IPS DF 6.9 (cell line): Measurements from ENCODE around the gene METTL4.
"Not testable (repeated sequence)": the region's sequence is repeated elsewhere in the genome, so short reads cannot be mapped to it uniquely, and the experiment has no call there.

Experiments
- DNase-seq: peaks from one replicate; pipeline ENCODE4 v3.0.0-alpha.2; 2013; ENCODE audit warnings: low read depth, low spot score
- H3K27ac ChIP-seq: one replicate; pipeline ENCODE4 v1.5.1; 2013; ENCODE audit warnings: low read length, control low read depth
- H3K27me3 ChIP-seq: 2 replicates; pipeline ENCODE4 v1.6.1; 2013; ENCODE audit warnings: mild to moderate bottlenecking, low read length; ENCODE audit not compliant: control insufficient read depth, insufficient read depth
- H3K36me3 ChIP-seq: 2 replicates; pipeline ENCODE4 v1.6.1; 2013; ENCODE audit warnings: low read length; ENCODE audit not compliant: control insufficient read depth, insufficient read depth
- H3K4me1 ChIP-seq: 2 replicates; pipeline ENCODE4 v1.6.1; 2013; ENCODE audit warnings: low read length; ENCODE audit not compliant: control insufficient read depth, insufficient read depth
- H3K4me3 ChIP-seq: 2 replicates; pipeline ENCODE4 v1.5.1; 2013; ENCODE audit warnings: mild to moderate bottlenecking, low read length
- H3K9me3 ChIP-seq: 2 replicates; pipeline ENCODE4 v1.6.1; 2013; ENCODE audit warnings: low read length, inconsistent platforms; ENCODE audit not compliant: control insufficient read depth, insufficient read depth
- WGBS: extraction: QIAGEN DNeasy Blood & Tissue Kit; methylation state at CpG from one replicate; pipeline ENCODE4 v1.1.7; 2013; ENCODE audit warnings: mixed read lengths, missing lambda C conversion rate; ENCODE audit not compliant: insufficient read length, insufficient coverage; 5-methylcytosine and 5-hydroxymethylcytosine counted together

Gene METTL4

GRCh38 chr18:2524794-2525198, 46.5 kb downstream of the METTL4 start:
- no CpG with 5 or more reads among the region's 2 CpGs for WGBS
- not testable (repeated sequence) for H3K4me3 ChIP-seq, H3K4me1 ChIP-seq, H3K36me3 ChIP-seq, H3K27me3 ChIP-seq, DNase-seq, H3K27ac ChIP-seq, H3K9me3 ChIP-seq

- no CpG with 5 or more reads among the region's 4 CpGs for WGBS
- Histone ChIP-seq H3K4me1 (no peaks in the 10 kb centered on the region), H3K4me3 (no peak overlapping the region), H3K36me3 (no peaks in the 10 kb centered on the region), H3K27ac (no peak overlapping the region), H3K9me3 (no peaks in the 10 kb centered on the region), H3K27me3 (no peaks in the 10 kb centered on the region)
- no peak for DNase-seq
Measured at GRCh38 chr18:2522112-2522511, 49.2 kb downstream of the METTL4 start.

- Histone ChIP-seq H3K4me1 (no peaks in the 10 kb centered on the region), H3K27me3 (no peaks in the 10 kb centered on the region), H3K27ac (no peak overlapping the region), H3K36me3 (no peaks in the 10 kb centered on the region), H3K9me3 (no peaks in the 10 kb centered on the region), H3K4me3 (no peak overlapping the region)
- no CpG with 5 or more reads among the region's 5 CpGs for WGBS
- no peak for DNase-seq
Measured at GRCh38 chr18:2518473-2518872, 52.8 kb downstream of the METTL4 start.

- no peaks in the 10 kb centered on the region for H3K9me3 ChIP-seq
- no peak for DNase-seq
- no peaks in the 10 kb centered on the region for H3K4me1 ChIP-seq
- H3K36me3 ChIP-seq = no peaks in the 10 kb centered on the region
- no CpG with 5 or more reads among the region's 5 CpGs for WGBS
- no peak overlapping the region for H3K4me3 ChIP-seq
- no peaks in the 10 kb centered on the region for H3K27me3 ChIP-seq
- H3K27ac ChIP-seq = no peak overlapping the region
Measured at GRCh38 chr18:2515908-2516625, 55.2 kb downstream of the METTL4 start.

GRCh38 chr18:2515171-2515787, 56.0 kb downstream of the METTL4 start:
- Histone ChIP-seq H3K4me3 (no peak overlapping the region), H3K36me3 (no peaks in the 10 kb centered on the region), H3K27me3 (no peaks in the 10 kb centered on the region), H3K27ac (no peak overlapping the region), H3K9me3 (no peaks in the 10 kb centered on the region), H3K4me1 (no peaks in the 10 kb centered on the region)
- WGBS = 100% methylated on average over 1 of the region's 1 CpG
- DNase-seq = no peak

- Histone ChIP-seq H3K9me3 (no peaks in the 10 kb centered on the region), H3K36me3 (no peaks in the 10 kb centered on the region), H3K27me3 (no peaks in the 10 kb centered on the region), H3K27ac (no peak overlapping the region), H3K4me3 (no peak overlapping the region), H3K4me1 (no peaks in the 10 kb centered on the region)
- no peak for DNase-seq
- no CpG with 5 or more reads among the region's 1 CpG for WGBS
Measured at GRCh38 chr18:2513616-2514015, 57.7 kb downstream of the METTL4 start.

- Histone ChIP-seq H3K9me3 (no peaks in the 10 kb centered on the region), H3K36me3 (no peaks in the 10 kb centered on the region), H3K4me1 (no peaks in the 10 kb centered on the region), H3K27ac (no peak overlapping the region), H3K4me3 (no peak overlapping the region), H3K27me3 (no peaks in the 10 kb centered on the region)
- WGBS = no CpG with 5 or more reads among the region's 2 CpGs
- no peak for DNase-seq
Measured at GRCh38 chr18:2512059-2512458, 59.2 kb downstream of the METTL4 start.

- Histone ChIP-seq H3K4me1 (no peaks in the 10 kb centered on the region), H3K27ac (no peak overlapping the region), H3K27me3 (no peaks in the 10 kb centered on the region), H3K4me3 (no peak overlapping the region), H3K36me3 (no peaks in the 10 kb centered on the region), H3K9me3 (no peaks in the 10 kb centered on the region)
- no CpG with 5 or more reads among the region's 3 CpGs for WGBS
- no peak for DNase-seq
Measured at GRCh38 chr18:2511451-2511850, 59.9 kb downstream of the METTL4 start.

GRCh38 chr18:2510416-2510815, 60.9 kb downstream of the METTL4 start:
- Histone ChIP-seq H3K27me3 (no peaks in the 10 kb centered on the region), H3K27ac (no peak overlapping the region), H3K4me1 (no peaks in the 10 kb centered on the region), H3K36me3 (no peaks in the 10 kb centered on the region), H3K4me3 (no peak overlapping the region), H3K9me3 (no peaks in the 10 kb centered on the region)
- WGBS = no CpG with 5 or more reads among the region's 6 CpGs
- no peak for DNase-seq

GRCh38 chr18:2508678-2509077, 62.6 kb downstream of the METTL4 start:
- no peaks in the 10 kb centered on the region for H3K9me3 ChIP-seq
- no peaks in the 10 kb centered on the region for H3K27me3 ChIP-seq
- no peak for DNase-seq
- no peak overlapping the region for H3K4me3 ChIP-seq
- no peaks in the 10 kb centered on the region for H3K4me1 ChIP-seq
- H3K27ac ChIP-seq = no peak overlapping the region
- no CpG with 5 or more reads among the region's 3 CpGs for WGBS
- no peaks in the 10 kb centered on the region for H3K36me3 ChIP-seq

GRCh38 chr18:2508155-2508554, 63.1 kb downstream of the METTL4 start:
- Histone ChIP-seq H3K4me3 (no peak overlapping the region), H3K4me1 (no peaks in the 10 kb centered on the region), H3K9me3 (no peaks in the 10 kb centered on the region), H3K27me3 (no peaks in the 10 kb centered on the region), H3K36me3 (no peaks in the 10 kb centered on the region), H3K27ac (no peak overlapping the region)
- WGBS = no CpG with 5 or more reads among the region's 2 CpGs
- no peak for DNase-seq
